Endodermal cell (in vitro differentiated cells): ENCODE measurements around the gene FGD3. TPM values are rescaled to one million over a fixed set of nuclear protein-coding genes. Genes with fewer than 3 reads are reported as not detected.

Source experiments
- DNase-seq: peaks from one replicate; pipeline ENCODE4 v3.0.0-alpha.2; 2017
- H3K27ac ChIP-seq: 2 replicates; pipeline ENCODE4 v1.5.1; 2013; ENCODE audit warnings: mild to moderate bottlenecking, low read depth, low read length, moderate library complexity
- H3K27me3 ChIP-seq: 2 replicates; pipeline ENCODE4 v1.6.1; 2013; ENCODE audit warnings: mild to moderate bottlenecking, low read length, moderate library complexity; ENCODE audit not compliant: insufficient read depth, control insufficient read depth, poor library complexity, severe bottlenecking
- H3K36me3 ChIP-seq: 2 replicates; pipeline ENCODE4 v1.7.0; 2013; ENCODE audit warnings: mild to moderate bottlenecking, low read length, moderate library complexity; ENCODE audit not compliant: control insufficient read depth, insufficient read depth
- H3K4me1 ChIP-seq: one replicate; pipeline ENCODE4 v1.7.0; 2013; ENCODE audit warnings: low read length; ENCODE audit not compliant: control insufficient read depth, insufficient read depth
- H3K4me3 ChIP-seq: 2 replicates; pipeline ENCODE4 v1.5.1; 2013; ENCODE audit warnings: mild to moderate bottlenecking, low read length, moderate library complexity
- H3K9ac ChIP-seq: 2 replicates; pipeline ENCODE4 v1.6.1; 2013; ENCODE audit warnings: mild to moderate bottlenecking, low read length, moderate library complexity; ENCODE audit not compliant: poor library complexity, severe bottlenecking; ENCODE audit errors: extremely low read depth
- H3K9me3 ChIP-seq: 2 replicates; pipeline ENCODE4 v1.6.1; 2013; ENCODE audit warnings: mild to moderate bottlenecking, low read length, moderate library complexity; ENCODE audit not compliant: control insufficient read depth
- H3K27ac Mint-ChIP-seq: 2 replicates; pipeline ENCODE4 v1.8.0; 2020; ENCODE audit warnings: mixed read lengths
- H3K27me3 Mint-ChIP-seq: 2 replicates; pipeline ENCODE4 v1.8.0; 2021; ENCODE audit warnings: mild to moderate bottlenecking, mixed read lengths; ENCODE audit not compliant: insufficient read depth
- H3K36me3 Mint-ChIP-seq: 2 replicates; pipeline ENCODE4 v1.8.0; 2020; ENCODE audit warnings: low read depth, mixed read lengths
- H3K4me1 Mint-ChIP-seq: 2 replicates; pipeline ENCODE4 v1.8.0; 2020; ENCODE audit warnings: mixed read lengths
- H3K4me3 Mint-ChIP-seq: 2 replicates; pipeline ENCODE4 v1.8.0; 2020; ENCODE audit warnings: mild to moderate bottlenecking, moderate library complexity, mixed read lengths
- H3K9me3 Mint-ChIP-seq: 2 replicates; pipeline ENCODE4 v1.8.0; 2020; ENCODE audit warnings: mild to moderate bottlenecking, mixed read lengths
- CTCF ChIP-seq: fragments of 200-600 bp; sonication (generic); conservative IDR thresholded peaks from 2 replicates; pipeline ENCODE4 v1.5.0; 2021; ENCODE audit warnings: antibody characterized with exemption, mild to moderate bottlenecking
- WGBS, 2 experiments: methylation state at CpG; one replicate each; pipeline versions ENCODE4 v1.1.5 to v1.1.7; 2013; ENCODE audit warnings: missing lambda C conversion rate in 2 of 2, mixed read lengths in 1 of 2; ENCODE audit not compliant: insufficient coverage in 1 of 2, insufficient read length in 1 of 2; 5-methylcytosine and 5-hydroxymethylcytosine counted together
- total RNA-seq, 2 donors: library from RNA; stranded (reverse); fragmentation: NEBNext Ultra II Directional in 1 of 2; extraction: Animal tissue kit (Norgen Biotek cat#: 25700) in 1 of 2; gene quantifications; 2 replicates in 1 of 2; 3 replicates in 1 of 2; pipeline ENCODE4 v1.2.1, GENCODE V29; 2021

The FGD3 gene
- total RNA-seq, 2 donors from 2014 or later: 1.4 to 1.9 TPM

- Histone ChIP-seq H3K27me3 (no peaks in the 10 kb centered on the region), H3K36me3 (no peaks in the 10 kb centered on the region), H3K9me3 (no peaks in the 10 kb centered on the region), H3K4me3 (no peak overlapping the region), H3K4me1 (no peaks in the 10 kb centered on the region), H3K27ac (no peak overlapping the region), H3K9ac (no peak overlapping the region)
- H3K27ac Mint-ChIP-seq: no peak overlapping the region
- no peaks in the 10 kb centered on the region for H3K9me3 Mint-ChIP-seq
- TF ChIP-seq CTCF: no peak
- H3K4me3 Mint-ChIP-seq: no peak overlapping the region
- H3K4me1 Mint-ChIP-seq: no peaks in the 10 kb centered on the region
- no peaks in the 10 kb centered on the region for H3K27me3 Mint-ChIP-seq
- no peak for DNase-seq
- WGBS, 2 experiments: 93 to 95% methylated on average over 3 to 6 of the region's 6 CpGs
- no peaks in the 10 kb centered on the region for H3K36me3 Mint-ChIP-seq
These were observed 92.1 kb downstream of the FGD3 start for GRCh38 chr9:93039456-93039855.

GRCh38 chr9:93039976-93040375 lies 92.7 kb downstream of the FGD3 start:
- Mint-ChIP-seq H3K9me3 (no peaks in the 10 kb centered on the region), H3K4me1 (no peaks in the 10 kb centered on the region), H3K4me3 (no peak overlapping the region), H3K36me3 (no peaks in the 10 kb centered on the region), H3K27me3 (no peaks in the 10 kb centered on the region), H3K27ac (no peak overlapping the region)
- WGBS, 2 experiments: 81 to 85% methylated on average over 5 to 10 of the region's 10 CpGs
- no peaks in the 10 kb centered on the region for H3K36me3 ChIP-seq
- no peak overlapping the region for H3K9ac ChIP-seq
- H3K4me1 ChIP-seq: no peaks in the 10 kb centered on the region
- no peaks in the 10 kb centered on the region for H3K9me3 ChIP-seq
- no peak overlapping the region for H3K4me3 ChIP-seq
- TF ChIP-seq CTCF: no peak
- DNase-seq: no peak
- H3K27ac ChIP-seq: no peak overlapping the region
- no peaks in the 10 kb centered on the region for H3K27me3 ChIP-seq

GRCh38 chr9:93040409-93040808 lies 93.1 kb downstream of the FGD3 start:
- H3K27ac Mint-ChIP-seq: no peak overlapping the region
- no peaks in the 10 kb centered on the region for H3K36me3 Mint-ChIP-seq

More at GRCh38 chr9:93040409-93040808, 93.1 kb downstream of the FGD3 start:
- H3K36me3 ChIP-seq: no peaks in the 10 kb centered on the region
- no peaks in the 10 kb centered on the region for H3K27me3 ChIP-seq
- no peak overlapping the region for H3K4me3 ChIP-seq
- Mint-ChIP-seq H3K27me3 (no peaks in the 10 kb centered on the region), H3K4me3 (no peak overlapping the region), H3K9me3 (no peaks in the 10 kb centered on the region), H3K4me1 (no peaks in the 10 kb centered on the region)
- H3K9ac ChIP-seq: no peak overlapping the region
- H3K9me3 ChIP-seq: no peaks in the 10 kb centered on the region
- H3K27ac ChIP-seq: no peak overlapping the region
- DNase-seq: no peak
- no peaks in the 10 kb centered on the region for H3K4me1 ChIP-seq
- WGBS, 2 experiments: 97 to 100% methylated on average over 1 to 7 of the region's 7 CpGs
- TF ChIP-seq CTCF: no peak
